ENCODE results near the gene BRD4.

BRD4 gene

DNA sequence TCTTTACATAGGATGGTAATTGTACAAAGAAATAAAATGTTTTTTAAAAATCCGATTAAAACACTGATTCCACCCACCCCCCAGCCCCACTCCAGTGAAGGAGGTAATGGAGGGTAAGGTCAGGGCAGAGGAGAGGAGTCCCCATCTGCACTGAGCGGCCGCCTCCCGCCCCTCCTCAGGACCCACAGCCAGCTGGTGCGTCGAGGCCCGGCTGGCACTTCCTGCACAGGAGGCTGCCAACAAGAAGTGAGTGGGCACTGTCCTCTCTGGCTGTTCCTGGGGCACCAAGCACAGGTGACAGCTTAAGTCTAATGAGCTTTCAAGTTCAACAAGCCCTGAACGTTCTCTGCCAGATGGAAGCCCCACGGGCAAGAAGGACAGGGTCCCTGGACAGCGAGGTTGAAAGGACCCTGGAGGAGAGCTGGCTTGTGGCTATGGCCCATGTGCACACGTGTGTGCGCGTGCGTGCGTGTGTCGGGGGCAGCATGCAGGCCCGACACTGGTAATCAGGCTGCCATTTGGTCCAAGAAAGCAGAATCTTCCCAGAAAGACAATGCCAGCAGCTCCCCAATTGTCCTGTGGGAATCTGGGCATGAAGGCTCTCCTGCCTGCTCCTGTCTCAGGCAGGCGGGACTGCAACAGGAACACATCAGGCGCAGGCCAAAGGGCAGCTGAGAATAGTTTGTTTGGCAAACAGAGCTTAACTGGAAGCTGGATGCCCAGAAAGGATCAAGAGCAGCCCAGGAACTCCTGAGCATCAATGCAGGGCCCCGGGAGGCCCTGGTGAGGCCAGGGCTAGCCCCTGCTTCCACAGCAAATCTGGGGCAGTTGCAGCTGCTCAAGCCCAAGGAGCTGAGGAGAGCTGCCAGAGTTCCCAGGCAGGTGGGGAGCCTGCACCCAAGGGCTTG lies 85.0 kb downstream of the BRD4 start:
- DNase-seq = no peak

DNA sequence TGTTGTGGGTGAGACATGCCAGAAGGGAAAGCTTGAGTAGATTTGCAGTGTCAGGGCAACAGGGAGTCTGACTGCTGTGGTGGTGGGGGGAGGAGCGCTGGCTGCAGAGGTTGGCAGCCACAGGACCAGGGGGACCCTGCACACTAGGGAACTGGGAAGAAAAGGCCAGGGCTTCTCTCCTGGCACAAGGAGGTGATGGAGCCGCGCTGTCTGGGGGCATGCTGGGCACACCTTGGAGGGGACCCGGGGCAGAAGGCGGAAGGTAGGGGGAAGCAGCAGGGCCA lies 86.2 kb downstream of the BRD4 start:
- DNase-seq = no peak

- DNase-seq = no peak
These were observed 86.8 kb downstream of the BRD4 start for GRCh38 chr19:15245370-15246197.

DNA sequence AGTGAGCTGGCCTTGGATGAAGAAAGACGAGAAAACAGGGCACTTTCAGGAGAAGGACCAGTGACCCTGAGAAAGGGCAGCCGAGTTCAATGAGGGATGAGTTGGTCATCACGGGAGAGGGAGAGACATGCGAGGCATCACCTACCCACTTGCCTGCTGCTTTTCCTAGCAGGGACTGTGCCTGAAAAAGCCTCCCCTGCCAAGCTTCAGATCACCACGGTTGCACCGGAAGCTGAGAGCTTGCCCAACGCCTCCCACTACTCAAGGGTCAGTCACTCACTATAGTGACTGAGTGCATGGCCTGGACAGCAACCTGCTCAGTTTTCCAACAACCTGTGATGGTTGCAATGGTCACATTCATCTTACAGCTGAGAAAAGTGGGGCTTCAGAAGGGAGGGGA lies 87.5 kb downstream of the BRD4 start:
- DNase-seq = no peak

GRCh38 chr19:15244106-15244803 lies 88.1 kb downstream of the BRD4 start:
- DNase-seq = no peak

DNA sequence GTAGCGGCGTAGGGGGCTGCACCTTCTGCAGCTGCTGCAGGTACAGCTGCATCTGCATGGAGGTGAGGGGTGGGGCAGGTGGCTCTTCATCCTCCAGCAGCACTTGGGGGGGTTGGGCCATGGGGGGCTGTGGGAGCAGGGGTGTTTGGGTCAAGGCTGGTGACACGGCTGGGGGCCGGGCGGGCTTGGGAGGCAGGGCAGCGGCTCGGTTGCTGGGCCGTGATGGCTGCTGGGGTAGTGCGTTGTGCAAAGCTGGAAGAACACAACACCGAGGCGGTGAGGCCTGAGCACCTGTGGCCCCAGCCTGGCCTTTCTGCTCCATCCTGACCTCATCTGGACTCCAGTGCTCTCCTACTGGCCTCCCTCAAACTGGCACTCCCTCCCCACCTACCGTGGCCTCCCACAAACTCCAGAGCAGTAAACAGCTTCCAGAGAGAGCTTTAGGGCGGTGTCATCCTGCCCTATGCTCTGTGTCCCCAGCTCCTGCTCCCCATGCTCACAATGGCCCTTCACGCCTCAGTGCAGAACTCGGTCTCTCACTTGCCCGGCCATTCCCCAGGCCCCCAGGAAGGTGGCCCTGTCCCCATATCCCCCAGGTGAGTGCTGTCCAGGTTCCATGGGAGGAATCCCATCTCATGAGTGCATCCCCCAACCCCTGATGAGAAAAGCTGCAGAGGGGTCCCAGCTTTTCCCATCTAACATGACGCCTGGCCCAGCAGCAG lies 88.9 kb downstream of the BRD4 start:
- no peak for DNase-seq

- DNase-seq = no peak
These were observed 91.0 kb downstream of the BRD4 start for GRCh38 chr19:15241259-15241910.

- no peak for DNase-seq
These were observed 91.8 kb downstream of the BRD4 start for GRCh38 chr19:15240515-15240914.

DNA sequence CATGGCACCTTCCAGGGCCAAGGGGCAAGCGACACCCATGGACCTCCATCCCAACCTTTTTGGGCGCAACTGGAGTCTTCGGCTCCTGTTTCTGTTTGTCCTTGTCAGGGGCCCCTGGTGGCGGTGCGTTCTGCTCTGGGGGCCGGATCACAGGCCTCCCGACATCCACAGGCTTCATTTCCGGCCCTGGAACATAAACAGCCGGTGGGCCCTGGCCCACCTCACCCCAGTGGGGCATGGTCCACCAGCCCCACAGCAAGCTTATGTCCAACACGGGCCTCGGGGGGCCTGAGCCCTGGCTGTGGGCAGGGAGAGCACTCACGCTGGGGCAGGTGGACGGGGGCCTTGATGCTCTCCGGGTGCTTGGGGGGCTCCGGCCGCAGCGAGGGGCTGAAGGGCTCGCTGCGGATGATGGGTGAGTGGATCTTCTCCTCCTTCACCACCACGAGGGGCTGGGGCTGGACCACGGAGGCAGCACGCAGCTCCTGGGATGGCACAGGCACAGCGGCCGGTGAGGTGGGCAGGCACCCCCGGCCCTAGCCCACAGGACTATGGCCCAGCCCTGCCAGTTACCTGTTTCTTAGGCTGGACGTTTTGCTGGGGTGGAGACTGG lies 92.9 kb downstream of the BRD4 start:
- no peak for DNase-seq

GRCh38 chr19:15238639-15239155 lies 93.6 kb downstream of the BRD4 start:
- no peak for DNase-seq

GRCh38 chr19:15237759-15238638 lies 94.3 kb downstream of the BRD4 start:
- DNase-seq = no peak

DNA sequence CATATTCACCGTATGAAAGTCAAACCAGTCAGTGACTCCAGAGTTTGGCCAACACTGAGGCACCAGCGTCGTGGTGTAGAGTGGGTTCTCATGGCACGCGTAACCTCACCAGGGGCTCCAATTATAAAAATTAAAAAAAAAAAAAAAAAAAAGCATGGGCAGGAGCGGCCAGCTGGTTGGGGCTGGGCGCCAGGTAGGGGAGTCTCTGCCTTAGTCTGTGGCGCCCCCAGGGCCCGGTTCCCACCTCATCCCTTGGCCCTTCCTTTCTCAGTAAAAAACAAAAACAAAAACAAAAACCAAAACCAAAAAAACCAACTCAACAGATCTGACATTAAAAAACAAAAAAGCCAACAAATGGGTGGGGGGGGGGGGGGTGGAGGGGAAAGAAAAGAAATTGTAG lies 95.5 kb downstream of the BRD4 start:
- no peak for DNase-seq

- no peak for DNase-seq
These were observed 96.6 kb downstream of the BRD4 start for GRCh38 chr19:15235781-15236180.

GRCh38 chr19:15234431-15235130 lies 97.8 kb downstream of the BRD4 start:
- DNase-seq = no peak

- no peak for DNase-seq
These were observed 101.1 kb downstream of the BRD4 start for GRCh38 chr19:15231271-15231670.

DNA sequence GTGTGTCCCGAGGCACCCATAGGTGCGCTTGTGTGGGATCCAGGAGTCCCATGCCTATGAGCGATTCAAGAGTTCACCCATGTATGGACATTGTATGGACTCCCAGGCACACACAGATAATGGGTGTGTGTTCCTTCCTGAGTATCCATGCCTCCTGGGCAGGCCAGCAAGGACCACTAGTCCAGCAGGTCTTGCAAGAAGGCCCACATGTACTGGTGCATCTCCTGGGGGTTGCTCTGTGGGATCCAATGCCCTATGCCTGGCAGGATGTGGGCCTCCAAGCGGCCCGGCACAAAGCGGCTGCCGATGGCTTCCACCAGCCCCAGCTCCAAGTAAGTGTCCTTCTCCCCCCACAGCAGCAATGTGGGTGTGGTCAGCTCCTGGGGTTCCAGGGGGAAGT lies 105.1 kb downstream of the BRD4 start:
- DNase-seq = no peak

- no peak for DNase-seq
These were observed 106.6 kb downstream of the BRD4 start for GRCh38 chr19:15225760-15226159.

DNA sequence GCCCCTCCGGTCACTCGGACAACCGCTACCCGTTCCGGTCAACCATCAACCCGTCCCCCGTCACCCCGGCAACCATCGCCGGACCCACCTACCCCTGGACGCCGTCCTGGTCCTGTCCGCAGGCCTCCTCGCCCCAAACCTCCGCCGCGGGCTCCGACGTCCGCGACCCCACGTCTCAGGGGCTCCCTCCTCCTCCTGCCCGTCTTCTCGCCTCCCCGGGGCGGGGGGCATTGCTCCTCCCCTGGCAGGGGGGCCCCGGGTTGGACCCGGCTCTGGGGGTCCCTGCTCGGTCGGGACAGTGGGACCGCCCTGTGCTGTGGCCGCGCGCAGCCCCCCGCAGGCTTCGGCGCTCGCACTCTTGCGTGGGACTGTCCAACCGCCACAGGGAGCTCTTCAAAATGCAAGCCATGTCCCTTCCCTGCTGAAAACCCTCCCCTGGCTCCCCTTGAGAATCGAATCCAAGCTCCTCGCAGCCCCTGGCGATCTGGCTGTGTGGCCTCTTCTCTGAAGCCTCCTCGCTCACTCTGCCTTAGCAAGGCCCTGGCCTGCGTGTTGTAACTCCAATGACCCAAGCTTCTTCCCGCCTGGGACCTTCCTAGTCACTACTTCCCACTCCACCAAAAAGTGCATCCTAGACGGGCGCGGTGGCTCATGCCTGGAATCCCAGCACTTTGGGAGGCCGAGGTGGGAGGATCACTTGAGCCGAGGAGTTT lies 108.5 kb downstream of the BRD4 start:
- DNase-seq = no peak

All from stimulated activated CD8-positive, alpha-beta memory T cell treated with anti-CD3 and anti-CD28 coated beads, Interleukin-4, amount 100 ng/mL, for 48 hours (primary cell).